GM12878 (cell line): ENCODE measurements around the gene LST1. TPM values are rescaled to one million over a fixed set of nuclear protein-coding genes. Genes with fewer than 3 reads are reported as not detected.

Experiments used
- ATAC-seq: fragments of 200-7000 bp; cut with Tn5 transposase; 3 replicates; pipeline ENCODE4 v1.9.1; 2020; ENCODE audit warnings: mild to moderate bottlenecking, moderate library complexity
- BruUV-seq: library from RNA; stranded (reverse); fragments of 400-500 nt; replicated peaks from 2 replicates; lab custom pipeline; 2021; lab: Mats Ljungman, UMichigan
- CTCF ChIA-PET: fragments of 300-600 bp; sonication (Branson Sonifier 250); formaldehyde crosslinking; extraction: SDS; loops from one replicate; lab custom pipeline; 2021; ENCODE audit warnings: inconsistent platforms; lab: Yijun Ruan, JAX
- POLR2A ChIA-PET: fragments of 350-600 bp; formaldehyde crosslinking; extraction: SDS; loops from one replicate; lab custom pipeline; 2021; ENCODE audit warnings: inconsistent platforms; lab: Charles Lee
- RAD21 ChIA-PET: fragments of 300-600 bp; sonication (Branson Sonifier 250); formaldehyde crosslinking; loops from one replicate; lab custom pipeline; 2023; ENCODE audit warnings: antibody characterized with exemption; ENCODE audit not compliant: unreplicated experiment; lab: Charles Lee
- SMC1A ChIA-PET: fragments of 300-600 bp; sonication (Branson Sonifier 250); formaldehyde crosslinking; loops from one replicate; lab custom pipeline; 2023; ENCODE audit not compliant: unreplicated experiment, uncharacterized antibody; lab: Charles Lee
- DNase-seq: peaks from one replicate; pipeline ENCODE4 v3.0.0-alpha.2; 2011; ENCODE audit warnings: low read depth, low spot score
- FAIRE-seq: peaks from 3 replicates; lab custom pipeline; 2011; peaks lifted over from hg19 to GRCh38; lab: Jason Lieb, UNC
- H2AFZ ChIP-seq: 2 replicates; pipeline ENCODE4 v1.6.0; 2011; ENCODE audit warnings: low read depth, low read length, control low read depth; ENCODE audit not compliant: control insufficient read depth
- H3K27ac ChIP-seq: 2 replicates; pipeline ENCODE4 v1.5.1; 2011; ENCODE audit warnings: control low read depth; ENCODE audit not compliant: control insufficient read depth, insufficient read depth
- H3K27me3 ChIP-seq, 2 experiments: replicated peaks in 1 of 2; 2 replicates each; pipeline versions ENCODE4 v1.6.0 to v1.6.1; 2011; ENCODE audit warnings: low read length in 1 of 2; ENCODE audit not compliant: control insufficient read depth in 2 of 2, insufficient read depth in 2 of 2
- H3K36me3 ChIP-seq, 2 experiments: 2 replicates each; pipeline ENCODE4 v1.5.1; 2011; ENCODE audit warnings: low read length in 1 of 2; ENCODE audit not compliant: control insufficient read depth in 2 of 2, insufficient read depth in 2 of 2
- H3K4me1 ChIP-seq: 2 replicates; pipeline ENCODE4 v1.6.1; 2011; ENCODE audit warnings: mild to moderate bottlenecking, low read length, moderate library complexity, mixed read lengths; ENCODE audit not compliant: control insufficient read depth, insufficient read depth
- H3K4me2 ChIP-seq: 2 replicates; pipeline ENCODE4 v1.6.0; 2011; ENCODE audit warnings: control low read depth; ENCODE audit not compliant: control insufficient read depth, insufficient read depth
- H3K4me3 ChIP-seq: fragments of 200-600 bp; sonication (generic); 2 replicates; pipeline ENCODE4 v1.5.1; 2016
- H3K79me2 ChIP-seq: 2 replicates; pipeline ENCODE4 v1.6.0; 2011; ENCODE audit warnings: low read length; ENCODE audit not compliant: control insufficient read depth, insufficient read depth
- H3K9ac ChIP-seq: 2 replicates; pipeline ENCODE4 v1.8.0; 2011; ENCODE audit warnings: low read length, control low read depth, mixed read lengths; ENCODE audit not compliant: control insufficient read depth, insufficient read depth
- H3K9me3 ChIP-seq: replicated peaks from 3 replicates; pipeline ENCODE4 v1.5.1; 2011; ENCODE audit warnings: mild to moderate bottlenecking, low read length; ENCODE audit not compliant: control insufficient read depth, insufficient read depth
- H4K20me1 ChIP-seq: 2 replicates; pipeline ENCODE4 v1.6.0; 2011; ENCODE audit not compliant: control insufficient read depth, insufficient read depth
- BMI1 ChIP-seq: fragments of 450-650 bp; IDR thresholded peaks from 2 replicates; pipeline ENCODE4 v1.6.1; 2016; ENCODE audit warnings: mild to moderate bottlenecking, moderate library complexity, borderline replicate concordance
- GABPA ChIP-seq: IDR thresholded peaks from 2 replicates; pipeline ENCODE4 v1.6.1; 2014; ENCODE audit warnings: antibody characterized with exemption, low read depth, mild to moderate bottlenecking, inconsistent platforms
- GATAD2B ChIP-seq: fragments of 450-650 bp; conservative IDR thresholded peaks from 2 replicates; pipeline ENCODE4 v1.6.1; 2017; ENCODE audit warnings: low read depth, mild to moderate bottlenecking, moderate library complexity
- IRF4 ChIP-seq: IDR thresholded peaks from 2 replicates; pipeline ENCODE4 v1.6.1; 2011; ENCODE audit warnings: low read depth, low read length
- MEF2B ChIP-seq: fragments of 450-650 bp; IDR thresholded peaks from 2 replicates; pipeline ENCODE4 v1.6.1; 2018; ENCODE audit warnings: mild to moderate bottlenecking, moderate library complexity; ENCODE audit not compliant: partially characterized antibody, poor library complexity, severe bottlenecking
- MTA2 ChIP-seq: fragments of 450-650 bp; IDR thresholded peaks from 2 replicates; pipeline ENCODE4 v1.6.1; 2016; ENCODE audit warnings: low read depth, mild to moderate bottlenecking, moderate library complexity
- NFXL1 ChIP-seq: fragments of 450-650 bp; IDR thresholded peaks from 2 replicates; pipeline ENCODE4 v1.6.1; 2017; ENCODE audit warnings: antibody characterized with exemption, mild to moderate bottlenecking, borderline replicate concordance
- PML ChIP-seq: IDR thresholded peaks from 2 replicates; pipeline ENCODE4 v1.6.1; 2012; ENCODE audit warnings: low read length, inconsistent platforms
- POLR2A ChIP-seq: IDR thresholded peaks from 2 replicates; pipeline ENCODE4 v1.6.1; 2011; ENCODE audit warnings: low read depth, mild to moderate bottlenecking, low read length
- RCOR1 ChIP-seq: conservative IDR thresholded peaks from 2 replicates; pipeline ENCODE4 v1.6.1; 2012; ENCODE audit warnings: low read depth, low read length, improper control_type of control experiment
- YY1 ChIP-seq: IDR thresholded peaks from 2 replicates; pipeline ENCODE4 v1.6.1; 2011; ENCODE audit warnings: low read depth, mild to moderate bottlenecking, low read length
- ZNF24 ChIP-seq: fragments of 450-650 bp; IDR thresholded peaks from 2 replicates; pipeline ENCODE4 v1.6.1; 2017; ENCODE audit warnings: antibody characterized with exemption, mild to moderate bottlenecking
- WGBS: methylation state at CpG from one replicate; pipeline ENCODE4 v1.1.6; 2016; ENCODE audit warnings: low lambda C conversion rate; ENCODE audit not compliant: insufficient replicate concordance, insufficient coverage; ENCODE audit errors: missing lambda C conversion rate; 5-methylcytosine and 5-hydroxymethylcytosine counted together
- in situ Hi-C: fragments of 300-500 bp; cut with MboI; formaldehyde crosslinking; loops from 9 replicates; pipeline ENCODE4 v1.14.3; 2018; ENCODE audit warnings: mixed read lengths
- intact Hi-C: fragments of 100-400 bp; cut with micrococcal nuclease; formaldehyde crosslinking; loops from one replicate; pipeline ENCODE4 v1.14.2; 2022; ENCODE audit not compliant: unreplicated experiment
- polyA plus RNA-seq, 11 experiments: library from polyadenylated mRNA; depleted of rRNA in 4 of 11; unstranded in 6 of 11; stranded (reverse) in 5 of 11; fragments of >200 nt; fragmentation: Nextera tagmentation in 4 of 11; fragmentation: Illumina TruSeq in 1 of 11; extraction: Ambion mirVana in 4 of 11; extraction: Trizol in 1 of 11; gene quantifications; 1 replicate in 1 of 11; 2 replicates in 10 of 11; pipeline versions ENCODE4 v1.2.1 to v1.2.3, GENCODE V29; 2011 to 2016; ENCODE audit warnings: inconsistent platforms in 2 of 11, missing spikeins in 2 of 11, low read depth in 1 of 11
- total RNA-seq, 4 experiments: library from RNA; depleted of rRNA in 3 of 4; stranded (reverse); fragments of >200 nt in 3 of 4; fragmentation: Illumina TruSeq in 1 of 4; extraction: Trizol in 1 of 4; gene quantifications; 2 replicates each; pipeline versions ENCODE4 v1.2.1 to v1.2.3, GENCODE V29; 2013 to 2021
- TF ChIP-seq, protein P1 (sequence below), 3 experiments: IDR thresholded peaks in 2 of 3; conservative IDR thresholded peaks in 1 of 3; 2 replicates each; pipeline ENCODE4 v1.5.1; 2011; ENCODE audit warnings: low read depth in 3 of 3, low read length in 3 of 3, mild to moderate bottlenecking in 3 of 3, control low read depth in 2 of 3, moderate library complexity in 2 of 3, inconsistent platforms in 1 of 3, mixed read lengths in 1 of 3; ENCODE audit not compliant: control insufficient read depth in 2 of 3, insufficient read depth in 1 of 3; ENCODE audit errors: extremely low read depth in 1 of 3
- TF ChIP-seq, protein P2 (sequence below): fragments of 450-650 bp; formaldehyde crosslinking; IDR thresholded peaks from 2 replicates; pipeline ENCODE4 v1.5.0; 2022; ENCODE audit warnings: mild to moderate bottlenecking, missing genetic modification characterization
- TF ChIP-seq, protein P3 (sequence below): fragments of 450-650 bp; IDR thresholded peaks from 2 replicates; pipeline ENCODE4 v1.6.1; 2017; ENCODE audit warnings: low read depth, mild to moderate bottlenecking, moderate library complexity

LST1 gene
- total and polyA plus RNA-seq, 10 of the 15 experiments (the other 5 are each of a cell fraction or from before 2014, with no cell fraction given), result 4.1 to 35.5 (median 16.4) TPM

DNA sequence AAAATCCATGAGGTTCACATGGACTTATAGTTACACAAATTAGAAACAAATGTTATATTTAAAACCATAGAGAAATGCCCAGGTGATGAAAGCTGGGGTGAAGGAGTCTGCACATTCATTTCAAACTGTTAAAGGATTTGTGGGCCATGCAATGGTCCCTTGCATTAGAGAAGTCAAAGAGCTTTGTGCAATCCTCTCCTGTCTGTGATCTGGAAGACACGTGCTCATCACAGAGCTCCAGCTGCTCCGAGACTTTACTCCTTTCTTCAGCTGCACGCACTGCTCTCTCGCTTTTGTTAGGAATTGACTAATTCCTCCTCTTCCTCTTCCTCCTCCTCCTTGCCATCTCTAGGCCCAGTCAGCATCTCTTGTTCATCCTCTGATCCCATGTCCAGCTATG lies 24.9 kb downstream of the LST1 start:
- ChIA-PET POLR2A (interaction anchor here (0.6 to 0.7 kb wide), 2 partner anchors 40 to 49 kb away, joined by 5 to 9 read pairs; no protein-coding TSS in a partner anchor), RAD21 (interaction anchor here (1.0 kb wide), 1 partner anchor 12 kb away, joined by 5 read pairs; no protein-coding TSS in a partner anchor)

More for the DNA sequence above, 24.9 kb downstream of the LST1 start:
- no TSS peak for BruUV-seq
- H3K4me1 ChIP-seq, result peaks cover 20% of the 10 kb centered on the region
- H3K36me3 ChIP-seq, result no peaks in the 10 kb centered on the region
- in situ Hi-C loops (no loop called here), intact Hi-C loops (no loop called here)
- H3K9ac ChIP-seq, result no peak overlapping the region
- TF ChIP-seq, protein P1, sequence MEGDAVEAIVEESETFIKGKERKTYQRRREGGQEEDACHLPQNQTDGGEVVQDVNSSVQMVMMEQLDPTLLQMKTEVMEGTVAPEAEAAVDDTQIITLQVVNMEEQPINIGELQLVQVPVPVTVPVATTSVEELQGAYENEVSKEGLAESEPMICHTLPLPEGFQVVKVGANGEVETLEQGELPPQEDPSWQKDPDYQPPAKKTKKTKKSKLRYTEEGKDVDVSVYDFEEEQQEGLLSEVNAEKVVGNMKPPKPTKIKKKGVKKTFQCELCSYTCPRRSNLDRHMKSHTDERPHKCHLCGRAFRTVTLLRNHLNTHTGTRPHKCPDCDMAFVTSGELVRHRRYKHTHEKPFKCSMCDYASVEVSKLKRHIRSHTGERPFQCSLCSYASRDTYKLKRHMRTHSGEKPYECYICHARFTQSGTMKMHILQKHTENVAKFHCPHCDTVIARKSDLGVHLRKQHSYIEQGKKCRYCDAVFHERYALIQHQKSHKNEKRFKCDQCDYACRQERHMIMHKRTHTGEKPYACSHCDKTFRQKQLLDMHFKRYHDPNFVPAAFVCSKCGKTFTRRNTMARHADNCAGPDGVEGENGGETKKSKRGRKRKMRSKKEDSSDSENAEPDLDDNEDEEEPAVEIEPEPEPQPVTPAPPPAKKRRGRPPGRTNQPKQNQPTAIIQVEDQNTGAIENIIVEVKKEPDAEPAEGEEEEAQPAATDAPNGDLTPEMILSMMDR (IDR thresholded peaks at IDR 0.05 in 2 of 3, conservative IDR thresholded peaks at IDR 0.05 in 1 of 3; ENCODE audit: control insufficient read depth in 2 of 3, extremely low read depth in 1 of 3, insufficient read depth in 1 of 3, low read depth in 3 of 3, low read length in 3 of 3), result no peak
- TF ChIP-seq RCOR1, result no peak
- no peak for TF ChIP-seq PML
- TF ChIP-seq IRF4, result no peak
- TF ChIP-seq, protein P2, sequence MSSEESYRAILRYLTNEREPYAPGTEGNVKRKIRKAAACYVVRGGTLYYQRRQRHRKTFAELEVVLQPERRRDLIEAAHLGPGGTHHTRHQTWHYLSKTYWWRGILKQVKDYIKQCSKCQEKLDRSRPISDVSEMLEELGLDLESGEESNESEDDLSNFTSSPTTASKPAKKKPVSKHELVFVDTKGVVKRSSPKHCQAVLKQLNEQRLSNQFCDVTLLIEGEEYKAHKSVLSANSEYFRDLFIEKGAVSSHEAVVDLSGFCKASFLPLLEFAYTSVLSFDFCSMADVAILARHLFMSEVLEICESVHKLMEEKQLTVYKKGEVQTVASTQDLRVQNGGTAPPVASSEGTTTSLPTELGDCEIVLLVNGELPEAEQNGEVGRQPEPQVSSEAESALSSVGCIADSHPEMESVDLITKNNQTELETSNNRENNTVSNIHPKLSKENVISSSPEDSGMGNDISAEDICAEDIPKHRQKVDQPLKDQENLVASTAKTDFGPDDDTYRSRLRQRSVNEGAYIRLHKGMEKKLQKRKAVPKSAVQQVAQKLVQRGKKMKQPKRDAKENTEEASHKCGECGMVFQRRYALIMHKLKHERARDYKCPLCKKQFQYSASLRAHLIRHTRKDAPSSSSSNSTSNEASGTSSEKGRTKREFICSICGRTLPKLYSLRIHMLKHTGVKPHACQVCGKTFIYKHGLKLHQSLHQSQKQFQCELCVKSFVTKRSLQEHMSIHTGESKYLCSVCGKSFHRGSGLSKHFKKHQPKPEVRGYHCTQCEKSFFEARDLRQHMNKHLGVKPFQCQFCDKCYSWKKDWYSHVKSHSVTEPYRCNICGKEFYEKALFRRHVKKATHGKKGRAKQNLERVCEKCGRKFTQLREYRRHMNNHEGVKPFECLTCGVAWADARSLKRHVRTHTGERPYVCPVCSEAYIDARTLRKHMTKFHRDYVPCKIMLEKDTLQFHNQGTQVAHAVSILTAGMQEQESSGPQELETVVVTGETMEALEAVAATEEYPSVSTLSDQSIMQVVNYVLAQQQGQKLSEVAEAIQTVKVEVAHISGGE (CRISPR knock-in tag), result no peak
- TF ChIP-seq BMI1, result no peak
- no peak for TF ChIP-seq NFXL1
- TF ChIP-seq GATAD2B, result no peak
- no peak for TF ChIP-seq POLR2A
- TF ChIP-seq MEF2B, result no peak
- TF ChIP-seq MTA2, result no peak
- no peak for TF ChIP-seq GABPA
- no peak for TF ChIP-seq YY1
- TF ChIP-seq, protein P3, sequence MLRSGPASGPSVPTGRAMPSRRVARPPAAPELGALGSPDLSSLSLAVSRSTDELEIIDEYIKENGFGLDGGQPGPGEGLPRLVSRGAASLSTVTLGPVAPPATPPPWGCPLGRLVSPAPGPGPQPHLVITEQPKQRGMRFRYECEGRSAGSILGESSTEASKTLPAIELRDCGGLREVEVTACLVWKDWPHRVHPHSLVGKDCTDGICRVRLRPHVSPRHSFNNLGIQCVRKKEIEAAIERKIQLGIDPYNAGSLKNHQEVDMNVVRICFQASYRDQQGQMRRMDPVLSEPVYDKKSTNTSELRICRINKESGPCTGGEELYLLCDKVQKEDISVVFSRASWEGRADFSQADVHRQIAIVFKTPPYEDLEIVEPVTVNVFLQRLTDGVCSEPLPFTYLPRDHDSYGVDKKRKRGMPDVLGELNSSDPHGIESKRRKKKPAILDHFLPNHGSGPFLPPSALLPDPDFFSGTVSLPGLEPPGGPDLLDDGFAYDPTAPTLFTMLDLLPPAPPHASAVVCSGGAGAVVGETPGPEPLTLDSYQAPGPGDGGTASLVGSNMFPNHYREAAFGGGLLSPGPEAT, result no peak
- TF ChIP-seq ZNF24, result no peak
- ATAC-seq (no peak), FAIRE-seq (no peak), DNase-seq (no peak)
- no peak overlapping the region for H3K4me2 ChIP-seq
- H2AFZ ChIP-seq, result no peak overlapping the region
- ChIA-PET SMC1A (interaction anchor here (0.8 to 9.6 kb wide), 3 partner anchors 13 to 61 kb away, joined by 3 to 78 read pairs (median 3); no protein-coding TSS in a partner anchor), CTCF (interaction anchor here (2.6 to 10.5 kb wide), 2 partner anchors 12 to 60 kb away, joined by 12 to 95 read pairs; no protein-coding TSS in a partner anchor)
- peaks cover 2% of the 10 kb centered on the region; the same call in 1 of the 2 replicates for H3K79me2 ChIP-seq
- H3K9me3 ChIP-seq, result no peaks in the 10 kb centered on the region
- no peaks in the 10 kb centered on the region for H3K27me3 ChIP-seq
- whole genome bisulfite sequencing, result 72% methylated on average over 4 of the region's 4 CpGs
- H3K27ac ChIP-seq, result no peak overlapping the region
- no peak overlapping the region for H3K4me3 ChIP-seq
- H4K20me1 ChIP-seq, result no peaks in the 10 kb centered on the region
